IPS-15b (cell line): ENCODE measurements around the gene HPSE2.

Experiments used
- H3K27me3 ChIP-seq: one replicate; pipeline ENCODE4 v1.6.1; 2013; ENCODE audit warnings: low read length; ENCODE audit not compliant: control insufficient read depth, insufficient read depth
- H3K36me3 ChIP-seq: one replicate; pipeline ENCODE4 v1.6.1; 2013; ENCODE audit warnings: low read length; ENCODE audit not compliant: control insufficient read depth, insufficient read depth
- H3K4me1 ChIP-seq: one replicate; pipeline ENCODE4 v1.6.1; 2013; ENCODE audit warnings: mild to moderate bottlenecking, low read length; ENCODE audit not compliant: control insufficient read depth, insufficient read depth
- H3K4me3 ChIP-seq: one replicate; pipeline ENCODE4 v1.5.1; 2013; ENCODE audit warnings: low read depth, low read length
- H3K9ac ChIP-seq: one replicate; pipeline ENCODE4 v1.6.1; 2013; ENCODE audit warnings: low read depth, mild to moderate bottlenecking, low read length
- H3K9me3 ChIP-seq: one replicate; pipeline ENCODE4 v1.6.1; 2013; ENCODE audit warnings: mild to moderate bottlenecking, low read length; ENCODE audit not compliant: control insufficient read depth, insufficient read depth

The HPSE2 gene

DNA sequence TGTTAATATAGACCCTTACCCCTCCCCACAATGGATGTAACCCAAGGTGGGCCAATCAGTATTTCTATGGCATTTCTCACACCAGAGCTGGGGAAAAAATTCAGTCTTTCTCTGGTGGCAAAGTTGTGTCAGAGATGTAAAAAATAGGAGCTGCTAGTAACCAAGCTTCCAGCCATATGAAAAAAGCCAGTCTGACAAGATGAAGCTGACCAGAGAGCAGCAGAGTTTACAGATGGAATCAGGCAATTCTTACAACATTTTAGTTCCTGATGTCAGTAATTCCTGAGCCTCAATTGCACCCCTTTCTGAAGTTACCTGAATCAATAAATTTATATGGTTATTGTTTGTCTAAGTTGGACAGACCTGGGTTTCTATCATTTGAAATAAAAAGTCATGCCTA, 286.3 kb downstream of the HPSE2 start:
- Histone ChIP-seq H3K4me3 (no peak overlapping the region), H3K4me1 (no peaks in the 10 kb centered on the region), H3K27me3 (no peaks in the 10 kb centered on the region), H3K36me3 (no peaks in the 10 kb centered on the region), H3K9ac (no peak overlapping the region), H3K9me3 (no peaks in the 10 kb centered on the region)

DNA sequence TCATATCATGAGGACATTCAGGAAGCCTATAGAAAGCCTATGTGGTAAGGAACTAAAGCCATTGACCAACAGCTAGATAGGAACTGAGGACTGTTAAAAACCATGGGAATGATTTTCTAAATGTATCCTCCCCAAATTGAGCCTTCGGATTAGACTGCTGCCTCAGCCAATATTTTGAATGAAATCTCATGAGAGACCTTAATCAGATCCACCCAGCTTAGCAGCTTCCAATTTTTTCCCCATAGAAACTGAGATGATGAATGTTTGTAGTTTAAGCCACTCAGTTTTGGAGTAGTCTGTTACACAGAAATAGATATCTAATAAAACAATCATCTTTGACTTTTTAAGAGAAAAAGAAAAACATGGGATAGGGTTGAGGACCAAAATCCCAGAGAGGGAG, 292.0 kb downstream of the HPSE2 start:
- H3K9ac ChIP-seq = no peak overlapping the region

DNA sequence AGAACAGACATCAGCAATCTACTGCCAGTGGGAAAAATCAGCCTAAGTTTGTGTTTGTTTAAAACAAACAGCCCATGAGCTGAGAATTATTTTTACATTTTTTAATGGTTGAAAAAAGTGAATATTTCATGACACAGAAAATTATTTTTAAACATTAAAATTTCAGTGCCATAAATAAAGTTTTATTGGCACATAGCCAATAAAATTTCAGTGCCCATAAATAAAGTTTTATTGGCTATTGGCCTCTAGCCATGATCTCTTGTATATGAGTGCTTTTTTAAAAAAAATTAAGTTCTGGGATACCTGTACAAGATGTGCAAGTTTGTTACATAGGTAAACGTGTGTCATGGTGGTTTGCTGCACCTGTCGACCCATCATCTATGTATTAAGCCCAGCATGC, 305.9 kb downstream of the HPSE2 start:
- Histone ChIP-seq H3K4me1 (no peaks in the 10 kb centered on the region), H3K27me3 (no peaks in the 10 kb centered on the region), H3K9me3 (no peaks in the 10 kb centered on the region)

More for the DNA sequence above, 292.0 kb downstream of the HPSE2 start:
- no peaks in the 10 kb centered on the region for H3K27me3 ChIP-seq
- no peak overlapping the region for H3K4me3 ChIP-seq
- H3K36me3 ChIP-seq = no peaks in the 10 kb centered on the region
- H3K9me3 ChIP-seq = no peaks in the 10 kb centered on the region
- no peaks in the 10 kb centered on the region for H3K4me1 ChIP-seq

DNA sequence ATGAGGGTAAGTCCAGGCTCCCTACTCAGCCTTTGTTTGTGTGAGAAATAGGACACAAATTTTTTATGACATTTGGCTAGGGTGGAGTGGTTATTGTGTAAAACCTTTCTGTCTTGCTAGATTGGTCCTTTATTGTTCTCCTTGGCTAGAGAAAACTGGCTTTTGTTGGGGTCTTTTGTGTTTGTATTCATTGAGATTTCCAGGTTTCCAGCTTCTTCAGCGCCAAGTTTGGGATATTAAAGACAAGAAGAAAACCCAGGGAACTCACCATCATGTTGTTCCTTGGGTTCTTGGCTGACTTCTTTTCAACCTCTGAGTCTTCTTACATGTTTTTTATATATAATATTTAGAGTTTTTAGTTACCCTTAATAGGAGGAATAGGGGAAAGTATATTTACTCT, 310.0 kb downstream of the HPSE2 start:
- Histone ChIP-seq H3K9me3 (no peaks in the 10 kb centered on the region), H3K4me3 (no peak overlapping the region)

More for the DNA sequence above, 305.9 kb downstream of the HPSE2 start:
- Histone ChIP-seq H3K36me3 (no peaks in the 10 kb centered on the region), H3K9ac (no peak overlapping the region), H3K4me3 (no peak overlapping the region)

DNA sequence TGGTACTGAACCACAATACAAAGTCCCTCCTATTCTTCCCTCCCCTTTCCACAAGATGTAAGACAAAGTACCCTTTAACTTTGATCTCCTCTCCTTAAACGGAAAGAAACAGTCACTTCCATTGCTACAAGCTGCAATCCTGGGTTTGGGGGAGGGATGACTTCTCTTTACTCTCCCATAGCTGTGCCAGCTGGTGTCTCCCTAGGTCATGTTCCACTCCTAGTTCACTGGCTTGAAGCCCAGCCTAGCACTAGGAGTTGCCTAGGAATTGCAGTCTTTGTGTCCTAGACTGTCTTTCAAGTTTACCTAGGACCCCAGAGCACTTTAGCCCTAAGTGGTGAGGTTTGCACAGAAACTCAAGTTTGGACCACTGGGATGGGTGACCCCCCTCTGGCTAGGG, 311.1 kb downstream of the HPSE2 start:
- Histone ChIP-seq H3K27me3 (no peaks in the 10 kb centered on the region), H3K9ac (no peak overlapping the region), H3K4me3 (no peak overlapping the region), H3K4me1 (no peaks in the 10 kb centered on the region), H3K9me3 (no peaks in the 10 kb centered on the region), H3K36me3 (no peaks in the 10 kb centered on the region)

More for the DNA sequence above, 310.0 kb downstream of the HPSE2 start:
- Histone ChIP-seq H3K27me3 (no peaks in the 10 kb centered on the region), H3K4me1 (no peaks in the 10 kb centered on the region), H3K9ac (no peak overlapping the region), H3K36me3 (no peaks in the 10 kb centered on the region)

DNA sequence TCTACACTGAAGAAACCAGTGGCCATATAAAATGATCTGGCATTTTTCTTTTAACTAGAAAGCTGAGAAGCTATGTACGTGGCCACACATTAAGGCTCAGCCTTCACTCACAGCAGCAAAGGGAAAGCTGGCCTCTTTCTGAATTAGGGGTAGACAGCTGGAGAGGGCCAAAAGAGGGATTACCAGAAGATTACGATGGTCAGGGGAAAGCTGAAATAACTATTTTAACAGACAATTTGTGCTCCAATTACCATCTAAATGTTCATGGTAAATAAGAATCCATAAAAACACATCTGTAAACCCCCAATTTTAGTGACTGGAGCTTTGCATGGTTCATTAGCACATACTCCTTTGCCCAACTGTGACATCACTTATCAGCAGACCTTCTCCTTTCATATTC, 314.3 kb downstream of the HPSE2 start:
- Histone ChIP-seq H3K9ac (no peak overlapping the region), H3K27me3 (no peaks in the 10 kb centered on the region), H3K36me3 (no peaks in the 10 kb centered on the region), H3K4me1 (no peaks in the 10 kb centered on the region), H3K4me3 (no peak overlapping the region), H3K9me3 (no peaks in the 10 kb centered on the region)

DNA sequence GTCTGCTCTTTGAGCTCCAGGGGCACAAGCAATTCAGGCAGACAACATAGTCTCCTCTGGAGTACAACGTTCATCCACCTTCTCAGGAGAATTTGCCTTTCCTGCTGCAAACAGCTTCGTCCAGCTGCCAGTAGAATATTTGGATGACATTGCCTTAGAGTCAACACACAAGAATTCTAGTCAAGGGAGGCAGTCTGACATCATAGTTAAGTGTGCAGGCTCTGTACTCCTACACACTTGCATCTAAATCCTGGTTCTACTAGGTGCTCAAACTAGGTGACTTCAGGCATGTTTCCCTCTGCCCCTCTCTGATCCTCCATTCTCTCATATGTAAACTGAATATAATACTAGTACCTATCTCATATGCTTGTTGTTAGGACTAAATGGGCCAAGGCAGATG, 314.8 kb downstream of the HPSE2 start:
- H3K4me1 ChIP-seq = no peaks in the 10 kb centered on the region
- no peaks in the 10 kb centered on the region for H3K27me3 ChIP-seq
- H3K9ac ChIP-seq = no peak overlapping the region
- H3K9me3 ChIP-seq = no peaks in the 10 kb centered on the region
- H3K36me3 ChIP-seq = no peaks in the 10 kb centered on the region
- H3K4me3 ChIP-seq = no peak overlapping the region

DNA sequence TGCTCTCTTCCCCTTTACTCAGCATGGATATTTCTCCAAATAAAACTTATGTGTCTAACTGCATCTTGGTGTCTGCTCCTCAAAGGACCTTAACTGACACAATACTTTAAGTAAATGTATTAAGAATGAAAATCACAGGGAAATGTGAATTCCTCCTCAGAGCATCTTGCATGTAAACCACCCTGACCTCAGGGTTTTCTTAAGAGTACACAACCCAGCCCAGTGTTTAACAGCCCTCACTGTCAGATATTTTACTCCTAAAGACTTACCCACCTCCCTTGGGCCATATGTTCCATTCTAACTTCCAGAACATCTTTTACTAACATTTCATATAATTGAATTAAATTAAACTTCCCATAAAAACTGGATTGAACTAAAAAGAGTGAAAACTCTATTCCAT, 315.3 kb downstream of the HPSE2 start:
- no peaks in the 10 kb centered on the region for H3K4me1 ChIP-seq
- no peaks in the 10 kb centered on the region for H3K9me3 ChIP-seq
- H3K9ac ChIP-seq = no peak overlapping the region
- H3K27me3 ChIP-seq = no peaks in the 10 kb centered on the region
- H3K36me3 ChIP-seq = no peaks in the 10 kb centered on the region
- H3K4me3 ChIP-seq = no peak overlapping the region

DNA sequence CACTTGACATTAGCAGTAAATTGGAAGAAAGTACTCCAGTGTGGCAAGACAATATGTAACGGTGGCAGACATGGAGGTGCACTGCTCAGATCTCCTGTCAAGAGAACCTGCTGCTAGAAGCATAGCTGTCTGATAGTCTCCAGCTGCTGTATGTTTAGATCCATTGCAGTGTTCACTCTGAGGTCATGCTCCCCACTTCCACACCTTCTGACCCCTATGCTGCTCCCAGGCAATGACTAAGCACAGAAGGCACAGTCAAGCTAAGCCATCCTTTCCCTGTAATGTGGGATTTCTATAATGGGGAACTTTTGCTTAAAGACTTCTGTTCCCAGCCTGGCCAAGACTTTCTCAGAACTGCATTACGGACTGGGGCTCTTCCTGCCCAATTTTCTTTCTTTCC, 315.8 kb downstream of the HPSE2 start:
- Histone ChIP-seq H3K36me3 (no peaks in the 10 kb centered on the region), H3K27me3 (no peaks in the 10 kb centered on the region), H3K9ac (no peak overlapping the region), H3K9me3 (no peaks in the 10 kb centered on the region), H3K4me3 (no peak overlapping the region), H3K4me1 (no peaks in the 10 kb centered on the region)

DNA sequence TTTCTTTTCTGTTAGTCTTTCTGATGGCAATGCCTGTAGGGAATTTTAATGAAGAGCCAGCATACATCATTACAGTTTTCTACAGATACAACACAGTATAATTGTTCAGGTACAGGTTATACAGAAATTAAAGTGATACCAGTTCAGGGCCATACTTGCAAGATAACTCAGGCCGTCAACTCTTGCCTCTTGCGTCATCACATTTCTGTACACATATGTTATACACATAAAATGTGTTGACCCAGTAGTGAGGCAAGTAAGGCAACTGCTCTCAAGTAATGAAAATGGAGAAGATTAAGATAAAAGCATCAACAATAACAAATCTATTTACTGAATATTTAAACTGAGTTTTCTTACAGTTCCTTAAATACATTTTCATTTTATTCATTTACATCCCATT, 317.8 kb downstream of the HPSE2 start:
- Histone ChIP-seq H3K27me3 (no peaks in the 10 kb centered on the region), H3K36me3 (no peaks in the 10 kb centered on the region), H3K4me1 (no peaks in the 10 kb centered on the region)

DNA sequence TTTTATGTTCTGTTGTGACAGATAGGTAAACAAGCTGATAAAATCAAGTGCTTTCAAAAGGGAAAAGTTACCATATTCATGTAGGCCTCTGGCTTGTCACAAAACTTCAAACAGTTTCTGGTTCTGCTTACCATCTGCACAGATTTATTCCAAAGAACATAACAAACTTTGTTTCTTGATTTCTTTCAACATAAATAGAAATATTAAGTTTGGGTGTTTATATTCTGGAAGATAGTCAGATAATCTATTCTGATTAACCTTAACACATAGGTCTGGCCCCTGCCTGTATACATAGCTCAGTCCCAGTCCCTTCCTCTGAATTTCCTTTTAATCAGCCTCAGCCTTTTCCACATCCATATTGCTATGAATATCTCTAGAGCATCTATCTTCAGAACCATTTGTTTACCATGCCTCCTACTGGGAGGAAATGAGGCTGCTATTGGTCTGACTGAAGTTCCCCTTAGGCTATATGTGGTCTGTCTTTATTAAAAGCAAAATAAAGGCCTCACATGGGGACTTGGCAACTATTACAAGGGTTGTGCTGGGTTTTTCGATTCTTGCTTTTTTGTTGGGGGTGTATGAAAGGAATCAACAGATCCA, 319.0 kb downstream of the HPSE2 start:
- Histone ChIP-seq H3K36me3 (no peaks in the 10 kb centered on the region), H3K9me3 (no peaks in the 10 kb centered on the region), H3K4me1 (no peaks in the 10 kb centered on the region), H3K4me3 (no peak overlapping the region), H3K27me3 (no peaks in the 10 kb centered on the region), H3K9ac (no peak overlapping the region)

More for the DNA sequence above, 317.8 kb downstream of the HPSE2 start:
- H3K4me3 ChIP-seq = no peak overlapping the region
- no peak overlapping the region for H3K9ac ChIP-seq
- no peaks in the 10 kb centered on the region for H3K9me3 ChIP-seq

DNA sequence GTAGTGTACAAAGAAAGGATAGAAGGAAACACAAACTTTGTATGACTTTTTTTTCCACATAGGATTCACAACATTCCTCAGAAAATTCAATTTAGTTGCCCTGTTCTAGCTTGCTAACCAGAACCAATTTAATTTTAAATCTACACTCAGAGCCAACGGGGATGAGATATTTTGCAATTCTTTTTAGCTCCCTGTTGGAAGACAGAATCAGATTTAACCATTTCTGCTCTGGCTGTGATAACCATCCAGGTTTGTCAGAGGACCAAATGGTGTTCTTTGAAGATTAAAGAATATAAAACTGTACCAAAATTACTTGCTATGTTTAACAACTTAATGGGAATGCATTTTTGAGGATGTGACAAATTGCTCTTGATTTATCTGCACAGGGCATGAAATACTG, 319.7 kb downstream of the HPSE2 start:
- Histone ChIP-seq H3K36me3 (no peaks in the 10 kb centered on the region), H3K9ac (no peak overlapping the region), H3K27me3 (no peaks in the 10 kb centered on the region), H3K4me3 (no peak overlapping the region), H3K9me3 (no peaks in the 10 kb centered on the region), H3K4me1 (no peaks in the 10 kb centered on the region)
